OCI-LY7 (cell line): ENCODE measurements around the gene MMS22L.

ENCODE experiments used
- EZH2phosphoT487 ChIP-seq: fragments of 200-600 bp; sonication (generic); IDR thresholded peaks from 2 replicates; pipeline ENCODE4 v1.6.1; 2018; ENCODE audit warnings: low read depth, borderline replicate concordance, mild to moderate bottlenecking, mixed run types, antibody characterized with exemption, low read length, moderate library complexity, mixed read lengths
- TF ChIP-seq, protein P1 (sequence below): fragments of 200-600 bp; sonication (generic); conservative IDR thresholded peaks from 2 replicates; pipeline ENCODE4 v1.5.1; 2014; ENCODE audit warnings: mild to moderate bottlenecking, antibody characterized with exemption, low read length, moderate library complexity, mixed read lengths

DNA sequence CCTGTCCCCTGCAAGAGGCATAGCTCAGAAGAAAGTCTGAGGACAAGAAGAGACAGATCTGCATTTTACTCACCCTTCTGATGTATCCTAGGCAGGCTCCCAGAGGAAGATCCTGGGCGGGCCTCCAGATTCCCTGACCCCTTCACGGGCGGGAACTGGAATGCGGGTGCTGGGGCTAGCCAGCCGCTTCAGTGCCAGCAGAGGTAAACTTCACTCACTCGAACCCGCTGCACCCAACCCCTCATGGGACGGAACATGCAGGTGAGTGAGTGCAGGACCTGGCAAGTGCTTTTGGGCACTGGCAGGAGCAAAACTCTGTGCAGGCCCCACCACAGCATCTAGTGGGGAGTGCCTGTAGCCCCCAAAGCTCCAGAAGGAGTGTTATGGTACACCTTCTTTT lies 171.8 kb downstream of the MMS22L start:
- TF ChIP-seq, protein P1, sequence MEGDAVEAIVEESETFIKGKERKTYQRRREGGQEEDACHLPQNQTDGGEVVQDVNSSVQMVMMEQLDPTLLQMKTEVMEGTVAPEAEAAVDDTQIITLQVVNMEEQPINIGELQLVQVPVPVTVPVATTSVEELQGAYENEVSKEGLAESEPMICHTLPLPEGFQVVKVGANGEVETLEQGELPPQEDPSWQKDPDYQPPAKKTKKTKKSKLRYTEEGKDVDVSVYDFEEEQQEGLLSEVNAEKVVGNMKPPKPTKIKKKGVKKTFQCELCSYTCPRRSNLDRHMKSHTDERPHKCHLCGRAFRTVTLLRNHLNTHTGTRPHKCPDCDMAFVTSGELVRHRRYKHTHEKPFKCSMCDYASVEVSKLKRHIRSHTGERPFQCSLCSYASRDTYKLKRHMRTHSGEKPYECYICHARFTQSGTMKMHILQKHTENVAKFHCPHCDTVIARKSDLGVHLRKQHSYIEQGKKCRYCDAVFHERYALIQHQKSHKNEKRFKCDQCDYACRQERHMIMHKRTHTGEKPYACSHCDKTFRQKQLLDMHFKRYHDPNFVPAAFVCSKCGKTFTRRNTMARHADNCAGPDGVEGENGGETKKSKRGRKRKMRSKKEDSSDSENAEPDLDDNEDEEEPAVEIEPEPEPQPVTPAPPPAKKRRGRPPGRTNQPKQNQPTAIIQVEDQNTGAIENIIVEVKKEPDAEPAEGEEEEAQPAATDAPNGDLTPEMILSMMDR: no peak
- no peak for TF ChIP-seq EZH2phosphoT487
